Neural cell (in vitro differentiated cells): ENCODE results near the gene FAM171A2. TPM values are rescaled to one million over a fixed set of nuclear protein-coding genes. Genes with fewer than 3 reads are reported as not detected.

Source experiments
- H2AFZ ChIP-seq: fragments of 200-600, 300-800 bp; sonication (generic), shearing (Covaris generic); 2 replicates; pipeline ENCODE4 v1.6.0; 2014; ENCODE audit warnings: low read depth, mild to moderate bottlenecking, antibody characterized with exemption, low read length, moderate library complexity
- H3F3A ChIP-seq: fragments of 200-600 bp; shearing (Covaris generic); 2 replicates; pipeline ENCODE4 v1.6.1; 2016; ENCODE audit warnings: mild to moderate bottlenecking, moderate library complexity, mixed read lengths, antibody characterized with exemption, low read length; ENCODE audit not compliant: insufficient read depth, poor library complexity, severe bottlenecking
- H3K27ac ChIP-seq: fragments of 200-600, 300-800 bp; sonication (generic), shearing (Covaris generic); 2 replicates; pipeline ENCODE4 v1.5.1; 2014; ENCODE audit warnings: mild to moderate bottlenecking, low read length, moderate library complexity
- H3K27me3 ChIP-seq: fragments of 300-800, 200-600 bp; sonication (generic), shearing (Covaris generic); 2 replicates; pipeline ENCODE4 v1.6.0; 2014; ENCODE audit warnings: mild to moderate bottlenecking, low read depth, low read length, moderate library complexity; ENCODE audit not compliant: insufficient read depth
- H3K36me3 ChIP-seq: fragments of 300-800, 200-600 bp; sonication (generic), shearing (Covaris generic); 2 replicates; pipeline ENCODE4 v1.5.1; 2014; ENCODE audit warnings: mild to moderate bottlenecking, antibody characterized with exemption, low read length, moderate library complexity; ENCODE audit not compliant: insufficient read depth
- H3K4me2 ChIP-seq: fragments of 300-800, 200-600 bp; sonication (generic), shearing (Covaris generic); 2 replicates; pipeline ENCODE4 v1.6.0; 2014; ENCODE audit warnings: mild to moderate bottlenecking, low read length
- H3K4me3 ChIP-seq: fragments of 300-800, 200-600 bp; sonication (generic), shearing (Covaris generic); 2 replicates; pipeline ENCODE4 v1.5.1; 2014; ENCODE audit warnings: mild to moderate bottlenecking, low read length, moderate library complexity
- H3K79me2 ChIP-seq: fragments of 200-600 bp; shearing (Covaris generic); replicated peaks from 2 replicates; pipeline ENCODE4 v1.6.0; 2014; ENCODE audit warnings: mild to moderate bottlenecking, low read length, moderate library complexity; ENCODE audit not compliant: insufficient read depth
- H3K9ac ChIP-seq: fragments of 300-800, 200-600 bp; sonication (generic), shearing (Covaris generic); 2 replicates; pipeline ENCODE4 v1.6.1; 2016; ENCODE audit warnings: mild to moderate bottlenecking, low read length, mixed read lengths
- H3K9me2 ChIP-seq: fragments of 200-600 bp; shearing (Covaris generic); 2 replicates; pipeline ENCODE4 v1.6.1; 2016; ENCODE audit warnings: mild to moderate bottlenecking, low read length, mixed read lengths; ENCODE audit not compliant: insufficient read depth
- H3K9me3 ChIP-seq: fragments of 200-600, 300-800 bp; sonication (generic), shearing (Covaris generic); 2 replicates; pipeline ENCODE4 v1.6.1; 2016; ENCODE audit warnings: mild to moderate bottlenecking, mixed run types, low read length, moderate library complexity, mixed read lengths
- H4K20me1 ChIP-seq: fragments of 200-600 bp; shearing (Covaris generic); 2 replicates; pipeline ENCODE4 v1.6.1; 2016; ENCODE audit warnings: mild to moderate bottlenecking, mixed run types; ENCODE audit not compliant: insufficient read depth
- CTCF ChIP-seq: fragments of 450-650 bp; IDR thresholded peaks from 2 replicates; pipeline ENCODE4 v1.5.1; 2014; ENCODE audit warnings: antibody characterized with exemption, mild to moderate bottlenecking, moderate library complexity; ENCODE audit not compliant: poor library complexity, severe bottlenecking
- EP300 ChIP-seq: fragments of 450-650 bp; conservative IDR thresholded peaks from 2 replicates; pipeline ENCODE4 v1.6.1; 2014; ENCODE audit warnings: antibody characterized with exemption, mild to moderate bottlenecking, moderate library complexity; ENCODE audit not compliant: poor library complexity, severe bottlenecking
- EZH2 ChIP-seq: fragments of 200-600, 300-800 bp; shearing (Covaris generic), sonication (generic); IDR thresholded peaks from 2 replicates; pipeline ENCODE4 v1.6.1; 2014; ENCODE audit warnings: antibody characterized with exemption, low read length, borderline replicate concordance, mild to moderate bottlenecking; ENCODE audit not compliant: insufficient read depth, poor library complexity, severe bottlenecking
- MXI1 ChIP-seq: fragments of 450-650 bp; conservative IDR thresholded peaks from 2 replicates; pipeline ENCODE4 v1.6.1; 2014; ENCODE audit warnings: antibody characterized with exemption, mild to moderate bottlenecking; ENCODE audit not compliant: poor library complexity, severe bottlenecking
- POLR2AphosphoS5 ChIP-seq: IDR thresholded peaks from 2 replicates; pipeline ENCODE4 v1.6.1; 2012
- RAD21 ChIP-seq: fragments of 450-650 bp; conservative IDR thresholded peaks from 2 replicates; pipeline ENCODE4 v1.6.1; 2014; ENCODE audit warnings: antibody characterized with exemption, mild to moderate bottlenecking, moderate library complexity
- REST ChIP-seq: IDR thresholded peaks from 2 replicates; pipeline ENCODE4 v1.6.1; 2012; ENCODE audit warnings: borderline replicate concordance
- SMC3 ChIP-seq: fragments of 450-650 bp; conservative IDR thresholded peaks from 2 replicates; pipeline ENCODE4 v1.6.1; 2014; ENCODE audit warnings: antibody characterized with exemption, mild to moderate bottlenecking, moderate library complexity; ENCODE audit not compliant: poor library complexity
- TAF1 ChIP-seq: IDR thresholded peaks from 2 replicates; pipeline ENCODE4 v1.6.1; 2012; ENCODE audit warnings: low read depth
- polyA plus RNA-seq: library from polyadenylated mRNA; depleted of rRNA; stranded (reverse); fragments of >200 nt; gene quantifications from 2 replicates; pipeline ENCODE4 v1.2.3, GENCODE V29; 2014

FAM171A2 gene
- polyA plus RNA-seq, 1 donor from 2014 or later: 73.6 TPM

GRCh38 chr17:44400226-44400847 is 36.7 kb upstream of the FAM171A2 start:
- Histone ChIP-seq H3K27me3 (no peaks in the 10 kb centered on the region), H3K9ac (no peak overlapping the region), H4K20me1 (no peaks in the 10 kb centered on the region), H3K36me3 (no peaks in the 10 kb centered on the region), H2AFZ (no peak overlapping the region), H3K27ac (no peak overlapping the region), H3K4me2 (no peak overlapping the region), H3K4me3 (no peak overlapping the region), H3F3A (no peaks in the 10 kb centered on the region), H3K79me2 (no peaks in the 10 kb centered on the region), H3K9me3 (no peaks in the 10 kb centered on the region), H3K9me2 (no peaks in the 10 kb centered on the region)
- TF ChIP-seq EP300: no peak
- no peak for TF ChIP-seq TAF1
- no peak for TF ChIP-seq MXI1
- TF ChIP-seq SMC3: peak; percentile 56
- TF ChIP-seq EZH2: no peak
- TF ChIP-seq RAD21: peak; percentile 42
- no peak for TF ChIP-seq POLR2AphosphoS5
- TF ChIP-seq CTCF: peak; percentile 52

GRCh38 chr17:44398692-44399691 is 35.3 kb upstream of the FAM171A2 start:
- no peaks in the 10 kb centered on the region for H4K20me1 ChIP-seq
- no peaks in the 10 kb centered on the region for H3F3A ChIP-seq
- no peaks in the 10 kb centered on the region for H3K79me2 ChIP-seq
- H3K9me2 ChIP-seq: no peaks in the 10 kb centered on the region
- no peaks in the 10 kb centered on the region for H3K27me3 ChIP-seq
- H3K9ac ChIP-seq: no peak overlapping the region
- no peak overlapping the region for H3K27ac ChIP-seq
- H3K36me3 ChIP-seq: no peaks in the 10 kb centered on the region
- TF ChIP-seq EP300 (no peak), TAF1 (no peak), CTCF (no peak), REST (no peak), MXI1 (no peak), SMC3 (no peak), RAD21 (no peak), POLR2AphosphoS5 (no peak), EZH2 (no peak)
- no peak overlapping the region for H2AFZ ChIP-seq
- no peaks in the 10 kb centered on the region for H3K9me3 ChIP-seq
- no peak overlapping the region for H3K4me3 ChIP-seq
- H3K4me2 ChIP-seq: no peak overlapping the region
